Cardiac muscle cell (in vitro differentiated cells and primary cell): Measurements from ENCODE around the gene TARS3. TPM values are rescaled to one million over a fixed set of nuclear protein-coding genes. Genes with fewer than 3 reads are reported as not detected.

Experiments used
- DNase-seq, 2 donors: peaks; one replicate each; pipeline versions ENCODE4 v3.0.0 to v3.0.0-alpha.2; 2010 to 2017; ENCODE audit warnings: low read depth in 1 of 2, low spot score in 1 of 2
- H3K27ac ChIP-seq: fragments of 200-600 bp; sonication (generic); 2 replicates; pipeline ENCODE4 v1.5.1; 2016
- H3K27me3 ChIP-seq: fragments of 200-600 bp; sonication (generic); 2 replicates; pipeline ENCODE4 v1.6.0; 2016; ENCODE audit warnings: control low read depth
- H3K36me3 ChIP-seq: fragments of 200-600 bp; sonication (generic); 2 replicates; pipeline ENCODE4 v1.5.1; 2016; ENCODE audit warnings: control low read depth
- H3K4me1 ChIP-seq: fragments of 200-600 bp; sonication (generic); 2 replicates; pipeline ENCODE4 v1.8.1; 2017; ENCODE audit warnings: low read depth, mild to moderate bottlenecking, mixed run types
- H3K4me3 ChIP-seq: fragments of 200-600 bp; sonication (generic); 2 replicates; pipeline ENCODE4 v1.5.1; 2016; ENCODE audit warnings: mild to moderate bottlenecking
- H3K9me3 ChIP-seq: fragments of 200-600 bp; sonication (generic); 2 replicates; pipeline ENCODE4 v1.5.1; 2017; ENCODE audit warnings: low read depth, mild to moderate bottlenecking, control low read depth
- polyA plus RNA-seq: library from polyadenylated mRNA; unstranded; fragments of >200 nt; fragmentation: Nextera tagmentation; extraction: Ambion mirVana; gene quantifications from 2 replicates; pipeline ENCODE4 v1.2.1, GENCODE V29; 2016
- total RNA-seq: library from RNA; depleted of rRNA; stranded (reverse); fragments of >200 nt; gene quantifications from 2 replicates; pipeline ENCODE4 v1.2.3, GENCODE V29; 2016
- TF ChIP-seq, protein P1 (sequence below): IDR thresholded peaks from 2 replicates; pipeline ENCODE4 v1.5.1; 2012; ENCODE audit warnings: low read depth, mild to moderate bottlenecking, low read length

TARS3 gene
- total and polyA plus RNA-seq, 2 experiments from 2014 or later: 32.3 to 47.6 TPM

GRCh38 chr15:101707983-101708382 is 16.3 kb downstream of the TARS3 start:
- H3K27ac ChIP-seq: no peak overlapping the region
- H3K9me3 ChIP-seq: no peaks in the 10 kb centered on the region
- H3K27me3 ChIP-seq: no peaks in the 10 kb centered on the region
- no peak for DNase-seq
- no peaks in the 10 kb centered on the region for H3K4me1 ChIP-seq
- H3K36me3 ChIP-seq: peaks cover 67% of the 10 kb centered on the region
- TF ChIP-seq, protein P1, sequence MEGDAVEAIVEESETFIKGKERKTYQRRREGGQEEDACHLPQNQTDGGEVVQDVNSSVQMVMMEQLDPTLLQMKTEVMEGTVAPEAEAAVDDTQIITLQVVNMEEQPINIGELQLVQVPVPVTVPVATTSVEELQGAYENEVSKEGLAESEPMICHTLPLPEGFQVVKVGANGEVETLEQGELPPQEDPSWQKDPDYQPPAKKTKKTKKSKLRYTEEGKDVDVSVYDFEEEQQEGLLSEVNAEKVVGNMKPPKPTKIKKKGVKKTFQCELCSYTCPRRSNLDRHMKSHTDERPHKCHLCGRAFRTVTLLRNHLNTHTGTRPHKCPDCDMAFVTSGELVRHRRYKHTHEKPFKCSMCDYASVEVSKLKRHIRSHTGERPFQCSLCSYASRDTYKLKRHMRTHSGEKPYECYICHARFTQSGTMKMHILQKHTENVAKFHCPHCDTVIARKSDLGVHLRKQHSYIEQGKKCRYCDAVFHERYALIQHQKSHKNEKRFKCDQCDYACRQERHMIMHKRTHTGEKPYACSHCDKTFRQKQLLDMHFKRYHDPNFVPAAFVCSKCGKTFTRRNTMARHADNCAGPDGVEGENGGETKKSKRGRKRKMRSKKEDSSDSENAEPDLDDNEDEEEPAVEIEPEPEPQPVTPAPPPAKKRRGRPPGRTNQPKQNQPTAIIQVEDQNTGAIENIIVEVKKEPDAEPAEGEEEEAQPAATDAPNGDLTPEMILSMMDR: no peak
- H3K4me3 ChIP-seq: no peak overlapping the region

GRCh38 chr15:101702077-101702476 is 22.2 kb downstream of the TARS3 start:
- Histone ChIP-seq H3K27me3 (no peaks in the 10 kb centered on the region), H3K4me3 (no peak overlapping the region), H3K36me3 (peaks cover 49% of the 10 kb centered on the region), H3K4me1 (no peaks in the 10 kb centered on the region), H3K9me3 (no peaks in the 10 kb centered on the region), H3K27ac (no peak overlapping the region)
- TF ChIP-seq, protein P1: no peak
- no peak for DNase-seq

- H3K4me3 ChIP-seq: no peak overlapping the region
- no peaks in the 10 kb centered on the region for H3K4me1 ChIP-seq
- DNase-seq: no peak
- no peak overlapping the region for H3K27ac ChIP-seq
- no peaks in the 10 kb centered on the region for H3K9me3 ChIP-seq
- H3K36me3 ChIP-seq: peaks cover 34% of the 10 kb centered on the region
- TF ChIP-seq, protein P1: no peak
- no peaks in the 10 kb centered on the region for H3K27me3 ChIP-seq
Observed at GRCh38 chr15:101698314-101698713, 26.0 kb downstream of the TARS3 start.

DNA sequence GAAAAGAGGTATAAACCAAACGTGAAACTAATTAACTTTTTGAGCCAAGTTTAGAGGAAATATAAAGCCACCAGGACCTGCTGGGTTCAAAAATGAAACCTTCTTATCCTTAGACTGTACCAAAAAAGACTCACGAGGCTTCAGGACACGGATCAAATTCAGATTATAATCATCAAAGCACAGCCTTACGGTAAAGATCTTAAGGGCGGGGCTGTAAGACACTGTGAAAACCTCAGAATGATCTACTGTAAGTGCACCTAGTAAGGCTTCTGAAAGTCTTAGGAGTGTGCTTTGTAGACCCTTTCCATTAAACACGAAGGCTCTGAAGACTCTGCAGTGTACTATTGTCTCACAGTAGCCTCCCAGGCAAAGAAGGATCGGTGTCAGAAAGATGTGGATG is 26.8 kb downstream of the TARS3 start:
- Histone ChIP-seq H3K36me3 (peaks cover 34% of the 10 kb centered on the region), H3K9me3 (no peaks in the 10 kb centered on the region), H3K27me3 (no peaks in the 10 kb centered on the region)

DNA sequence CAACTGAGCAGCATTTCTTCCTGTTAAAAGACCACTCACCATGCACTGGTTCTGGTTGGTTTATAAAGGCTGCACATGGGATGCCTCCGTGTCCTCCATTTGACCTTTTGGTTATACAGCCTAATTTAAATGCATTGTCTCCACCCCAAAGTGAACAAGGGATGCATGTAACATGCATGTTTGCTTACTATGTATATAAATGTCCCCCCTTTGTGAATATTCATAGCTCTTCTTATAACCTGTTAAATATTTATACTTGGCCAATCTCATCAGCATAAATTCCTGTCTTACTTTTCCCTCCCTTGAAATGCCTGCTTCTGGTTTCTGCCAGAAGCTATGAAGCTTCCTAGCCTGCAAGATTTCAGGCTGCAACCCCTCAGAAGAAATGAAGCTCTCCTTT is 27.4 kb downstream of the TARS3 start:
- TF ChIP-seq, protein P1: no peak
- Histone ChIP-seq H3K4me1 (no peaks in the 10 kb centered on the region), H3K27me3 (no peaks in the 10 kb centered on the region), H3K36me3 (peaks cover 29% of the 10 kb centered on the region), H3K9me3 (no peaks in the 10 kb centered on the region), H3K27ac (no peak overlapping the region), H3K4me3 (no peak overlapping the region)
- DNase-seq: no peak

More for the DNA sequence above, 26.8 kb downstream of the TARS3 start:
- TF ChIP-seq, protein P1: no peak
- Histone ChIP-seq H3K4me3 (no peak overlapping the region), H3K27ac (no peak overlapping the region), H3K4me1 (no peaks in the 10 kb centered on the region)
- DNase-seq: no peak

- no peaks in the 10 kb centered on the region for H3K4me1 ChIP-seq
- no peak overlapping the region for H3K4me3 ChIP-seq
- DNase-seq: no peak
- H3K27me3 ChIP-seq: no peaks in the 10 kb centered on the region
- no peaks in the 10 kb centered on the region for H3K9me3 ChIP-seq
- H3K36me3 ChIP-seq: peaks cover 10% of the 10 kb centered on the region
- H3K27ac ChIP-seq: no peak overlapping the region
- TF ChIP-seq, protein P1: no peak
Observed at GRCh38 chr15:101694261-101694660, 30.0 kb downstream of the TARS3 start.
